Spinal cord (tissue), 10 donors: ENCODE data around the gene OR6B3. TPM values are rescaled to one million over a fixed set of nuclear protein-coding genes. Genes with fewer than 3 reads are reported as not detected.

ENCODE experiments used
- DNase-seq, 6 donors: peaks; one replicate each; pipeline versions ENCODE4 v3.0.0 to v3.0.0-alpha.2; 2013 to 2015; ENCODE audit warnings: low spot score in 6 of 6, low read depth in 4 of 6
- H3K27ac ChIP-seq: one replicate; pipeline ENCODE4 v1.5.1; 2013; ENCODE audit warnings: low read depth, low read length, control low read depth
- H3K27me3 ChIP-seq: one replicate; pipeline ENCODE4 v1.6.1; 2013; ENCODE audit warnings: low read length; ENCODE audit not compliant: control insufficient read depth, insufficient read depth
- H3K36me3 ChIP-seq: one replicate; pipeline ENCODE4 v1.6.1; 2013; ENCODE audit warnings: low read length; ENCODE audit not compliant: control insufficient read depth, insufficient read depth
- H3K4me1 ChIP-seq: one replicate; pipeline ENCODE4 v1.6.1; 2013; ENCODE audit warnings: low read length; ENCODE audit not compliant: control insufficient read depth, insufficient read depth
- H3K4me3 ChIP-seq: one replicate; pipeline ENCODE4 v1.5.1; 2013; ENCODE audit warnings: low read depth, low read length, control low read depth
- H3K9me3 ChIP-seq: one replicate; pipeline ENCODE4 v1.6.1; 2013; ENCODE audit warnings: low read length; ENCODE audit not compliant: control insufficient read depth, insufficient read depth
- WGBS: methylation state at CpG from one replicate; pipeline ENCODE4 v1.1.5; 2013; ENCODE audit warnings: missing lambda C conversion rate; ENCODE audit not compliant: insufficient coverage; 5-methylcytosine and 5-hydroxymethylcytosine counted together
- polyA plus RNA-seq, 2 donors: library from polyadenylated mRNA; unstranded; fragments of 120-200 nt; gene quantifications; one replicate each; pipeline ENCODE4 v1.2.1, GENCODE V29; 2013; ENCODE audit not compliant: insufficient read length in 2 of 2
- total RNA-seq, 2 donors: library from RNA; depleted of rRNA in 1 of 2; stranded (reverse); fragments of 120-200 nt in 1 of 2; fragments of >200 nt in 1 of 2; gene quantifications; one replicate each; pipeline versions ENCODE4 v1.2.3 to v1.2.4, GENCODE V29; 2013 to 2014
- donor health status: healthy.

The OR6B3 gene
- total and polyA plus RNA-seq, 4 donors, result 0.40 TPM; not detected in 3

- no peaks in the 10 kb centered on the region for H3K27me3 ChIP-seq
- 76% methylated on average over 5 of the region's 9 CpGs for WGBS
- H3K4me3 ChIP-seq, result no peak overlapping the region
- peak in 1 of 6 donors; percentile 71 for DNase-seq
- H3K9me3 ChIP-seq, result no peaks in the 10 kb centered on the region
- no peak overlapping the region for H3K27ac ChIP-seq
- H3K4me1 ChIP-seq, result peaks cover 6% of the 10 kb centered on the region
- H3K36me3 ChIP-seq, result peaks cover 46% of the 10 kb centered on the region
These were observed 55.5 kb downstream of the OR6B3 start for GRCh38 chr2:239997686-239998409.

Other genes starting within 250 kb of the OR6B3 start
- gene NDUFA10, start 28.2 kb downstream of the OR6B3 start, total RNA-seq, result 100 to 1,000 TPM; 139 to 151 TPM
- 100 to 1,000 TPM; 104 to 111 TPM for gene NDUFA10, start 28.2 kb downstream of the OR6B3 start, polyA plus RNA-seq
- not detected for gene OR6B2, start 23.1 kb downstream of the OR6B3 start, total RNA-seq
- not detected for gene OR6B2, start 23.1 kb downstream of the OR6B3 start, polyA plus RNA-seq
- gene COPS9, start 82.8 kb upstream of the OR6B3 start, total RNA-seq, result 100 to 1,000 TPM in 1 of 2 donors, 10 to 100 TPM in 1; 90.3 to 219 TPM
- 100 to 1,000 TPM; 154 to 157 TPM for gene COPS9, start 82.8 kb upstream of the OR6B3 start, polyA plus RNA-seq
- under 1 TPM in 1 of 2 donors, not detected in 1; 0.55 TPM for gene OTOS, start 87.1 kb upstream of the OR6B3 start, total RNA-seq
- under 1 TPM in 1 of 2 donors, not detected in 1; 0.39 TPM for gene OTOS, start 87.1 kb upstream of the OR6B3 start, polyA plus RNA-seq